Right atrium auricular region (tissue), 2 donors: Measurements from ENCODE around the gene POLRMT. TPM values are rescaled to one million over a fixed set of nuclear protein-coding genes. Genes with fewer than 3 reads are reported as not detected.
"Not testable (repeated sequence)": the region's sequence is repeated elsewhere in the genome, so short reads cannot be mapped to it uniquely, and the experiment has no call there.

Source experiments
- DNase-seq: peaks from one replicate; pipeline ENCODE4 v3.0.0-alpha.2; 2019; ENCODE audit warnings: low spot score
- H3K27ac ChIP-seq, 2 donors: fragments of 200-600 bp; sonication (generic); 1 replicate in 1 of 2; 2 replicates in 1 of 2; pipeline ENCODE4 v1.5.1; 2016 to 2019
- H3K27me3 ChIP-seq, 2 donors: fragments of 200-600 bp; sonication (generic); one replicate each; pipeline versions ENCODE4 v1.5.1 to v1.6.0; 2017 to 2019
- H3K36me3 ChIP-seq: fragments of 200-600 bp; sonication (generic); one replicate; pipeline ENCODE4 v1.5.1; 2016
- H3K4me1 ChIP-seq, 2 donors: fragments of 200-600 bp; sonication (generic); one replicate each; pipeline versions ENCODE4 v1.5.1 to v1.6.0; 2017 to 2019
- H3K4me3 ChIP-seq, 2 donors: fragments of 200-600 bp; sonication (generic); 1 replicate in 1 of 2; 2 replicates in 1 of 2; pipeline ENCODE4 v1.5.1; 2017 to 2019; ENCODE audit warnings: mild to moderate bottlenecking in 1 of 2, moderate library complexity in 1 of 2
- H3K9me3 ChIP-seq, 2 donors: fragments of 200-600 bp; sonication (generic); one replicate each; pipeline ENCODE4 v1.5.1; 2019
- CTCF ChIP-seq, 2 donors: fragments of 200-600 bp; sonication (generic); IDR thresholded peaks; one replicate each; pipeline ENCODE4 v1.5.1; 2019; ENCODE audit warnings: antibody characterized with exemption in 2 of 2
- total RNA-seq, 2 donors: library from RNA; depleted of rRNA; stranded (reverse); fragments of >200 nt; gene quantifications; one replicate each; pipeline ENCODE4 v1.1.0, GENCODE V29; 2016

POLRMT gene
- total RNA-seq, 2 donors from 2014 or later, result 24.5 to 30.4 TPM

- H3K4me3 ChIP-seq, result no peak overlapping the region
- H3K27me3 ChIP-seq, result no peaks in the 10 kb centered on the region
- no peak for DNase-seq
- H3K27ac ChIP-seq, result no peak overlapping the region
- H3K4me1 ChIP-seq, result no peaks in the 10 kb centered on the region
- no peak for TF ChIP-seq CTCF (IDR thresholded peaks at IDR 0.05)
- no peaks in the 10 kb centered on the region for H3K9me3 ChIP-seq
- peaks cover 66% of the 10 kb centered on the region for H3K36me3 ChIP-seq
Measured at GRCh38 chr19:622666-623065, 10.7 kb downstream of the POLRMT start.

- Histone ChIP-seq H3K36me3 (peaks cover 75% of the 10 kb centered on the region), H3K9me3 (no peaks in the 10 kb centered on the region), H3K4me1 (no peaks in the 10 kb centered on the region), H3K4me3 (no peak overlapping the region), H3K27ac (no peak overlapping the region), H3K27me3 (no peaks in the 10 kb centered on the region)
- DNase-seq, result no peak
- no peak for TF ChIP-seq CTCF (IDR thresholded peaks at IDR 0.05)
Measured at GRCh38 chr19:621819-622218, 11.5 kb downstream of the POLRMT start.

GRCh38 chr19:621191-621590, 12.1 kb downstream of the POLRMT start:
- H3K9me3 ChIP-seq, H3K4me3 ChIP-seq: not testable (repeated sequence)

GRCh38 chr19:620166-620862, 13.0 kb downstream of the POLRMT start:
- Histone ChIP-seq H3K4me3 (no peak overlapping the region), H3K27me3 (no peaks in the 10 kb centered on the region), H3K27ac (no peak overlapping the region), H3K36me3 (peaks cover 75% of the 10 kb centered on the region), H3K9me3 (no peaks in the 10 kb centered on the region), H3K4me1 (no peaks in the 10 kb centered on the region)
- DNase-seq, result no peak
- no peak for TF ChIP-seq CTCF (IDR thresholded peaks at IDR 0.05)

More at GRCh38 chr19:621191-621590, 12.1 kb downstream of the POLRMT start:
- peaks cover 75% of the 10 kb centered on the region for H3K36me3 ChIP-seq
- not testable (repeated sequence) for H3K27me3 ChIP-seq, DNase-seq, H3K27ac ChIP-seq, H3K4me1 ChIP-seq

- H3K27me3 ChIP-seq, result no peaks in the 10 kb centered on the region
- no peak overlapping the region for H3K4me3 ChIP-seq
- peaks cover 68% of the 10 kb centered on the region for H3K36me3 ChIP-seq
- H3K4me1 ChIP-seq, result no peaks in the 10 kb centered on the region
- TF ChIP-seq CTCF (IDR thresholded peaks at IDR 0.05), result no peak
- no peak for DNase-seq
- H3K27ac ChIP-seq, result no peak overlapping the region
- H3K9me3 ChIP-seq, result no peaks in the 10 kb centered on the region
Measured at GRCh38 chr19:619286-620002, 13.9 kb downstream of the POLRMT start.

GRCh38 chr19:618674-619285, 14.6 kb downstream of the POLRMT start:
- no peaks in the 10 kb centered on the region for H3K27me3 ChIP-seq
- TF ChIP-seq CTCF (IDR thresholded peaks at IDR 0.05), result no peak
- H3K9me3 ChIP-seq, result no peaks in the 10 kb centered on the region
- H3K36me3 ChIP-seq, result peaks cover 62% of the 10 kb centered on the region
- no peaks in the 10 kb centered on the region for H3K4me1 ChIP-seq
- no peak overlapping the region for H3K27ac ChIP-seq
- H3K4me3 ChIP-seq, result no peak overlapping the region
- DNase-seq, result no peak
